MCF 10A (cell line): ENCODE measurements around the gene MRPL24. TPM values are rescaled to one million over a fixed set of nuclear protein-coding genes. Genes with fewer than 3 reads are reported as not detected.
A peak's percentile ranks its signal among the peaks of the same experiment; 100 is the strongest.
"Not testable (repeated sequence)": the region's sequence is repeated elsewhere in the genome, so short reads cannot be mapped to it uniquely, and the experiment has no call there.

Source experiments
- BruUV-seq: library from RNA; stranded (reverse); fragments of 400-500 nt; replicated peaks from 2 replicates; lab custom pipeline; 2021; lab: Mats Ljungman, UMichigan
- CTCF ChIA-PET: fragments of 300-600 bp; sonication (Branson Sonifier 250); formaldehyde crosslinking; extraction: SDS; loops from one replicate; lab custom pipeline; 2021; ENCODE audit warnings: antibody characterized with exemption, inconsistent platforms; lab: Yijun Ruan, JAX
- POLR2A ChIA-PET: fragments of 300-600, 350-650 bp; sonication (Branson Sonifier 250); formaldehyde crosslinking; extraction: SDS; loops from one replicate; lab custom pipeline; 2020; ENCODE audit warnings: antibody characterized with exemption, inconsistent platforms; lab: Yijun Ruan, JAX
- DNase-seq: peaks from one replicate; pipeline ENCODE4 v3.0.0-alpha.2; 2018; ENCODE audit not compliant: unreplicated experiment
- H3K27ac Mint-ChIP-seq: one replicate; pipeline ENCODE4 v1.8.0; 2022; ENCODE audit warnings: mild to moderate bottlenecking, low read depth, mixed read lengths; ENCODE audit not compliant: unreplicated experiment
- H3K27me3 Mint-ChIP-seq: one replicate; pipeline ENCODE4 v1.8.0; 2022; ENCODE audit warnings: mixed read lengths; ENCODE audit not compliant: insufficient read depth, unreplicated experiment
- H3K36me3 Mint-ChIP-seq: one replicate; pipeline ENCODE4 v1.8.0; 2022; ENCODE audit warnings: mild to moderate bottlenecking, moderate library complexity, mixed read lengths; ENCODE audit not compliant: insufficient read depth, unreplicated experiment
- H3K4me1 Mint-ChIP-seq: one replicate; pipeline ENCODE4 v1.8.0; 2022; ENCODE audit warnings: mixed read lengths; ENCODE audit not compliant: insufficient read depth, unreplicated experiment
- H3K4me3 Mint-ChIP-seq: one replicate; pipeline ENCODE4 v1.8.0; 2022; ENCODE audit warnings: mild to moderate bottlenecking, moderate library complexity, mixed read lengths; ENCODE audit not compliant: unreplicated experiment
- H3K9me3 Mint-ChIP-seq: one replicate; pipeline ENCODE4 v1.8.0; 2022; ENCODE audit warnings: mixed read lengths; ENCODE audit not compliant: unreplicated experiment
- CTCF ChIP-seq: fragments of 200-600 bp; IDR thresholded peaks from one replicate; pipeline ENCODE4 v1.8.0; 2022; ENCODE audit warnings: antibody characterized with exemption, mild to moderate bottlenecking; ENCODE audit not compliant: unreplicated experiment
- intact Hi-C: fragments of 100-400 bp; cut with micrococcal nuclease; formaldehyde crosslinking; loops from 2 replicates; pipeline ENCODE4 v1.14.1; 2022
- total RNA-seq: library from RNA; stranded (reverse); gene quantifications from 2 replicates; pipeline ENCODE4 v1.2.3, GENCODE V29; 2022

MRPL24 gene
- total RNA-seq, 1 experiment from 2014 or later: 233 TPM

- Mint-ChIP-seq H3K27me3 (no peaks in the 10 kb centered on the region), H3K36me3 (peaks cover 40% of the 10 kb centered on the region), H3K9me3 (no peaks in the 10 kb centered on the region), H3K4me3 (no peak within 1 kb of the TSS), H3K4me1 (peaks cover 36% of the 10 kb centered on the region), H3K27ac (no peak within 1 kb of the TSS)
- BruUV-seq: TSS peak; percentile 52
- ChIA-PET POLR2A (interaction anchor here (0.6 to 9.1 kb wide), 27 partner anchors 10 to 485 kb away, joined by 3 to 375 read pairs (median 5); partner anchors contain the start of genes CCT3, HDGF, ISG20L2 and METTL25B), CTCF (interaction anchor here (0.7 to 9.4 kb wide), 9 partner anchors 15 to 122 kb away, joined by 3 to 115 read pairs (median 6); partner anchors contain the start of genes HDGF, ISG20L2, METTL25B and MRPL24)
- no peak for TF ChIP-seq CTCF
- intact Hi-C loops: loop anchor here (1.0 to 2.0 kb wide), 4 partner anchors 17 to 41 kb away; partner anchors contain the start of gene MRPL24
- DNase-seq: peak; percentile 100
These were observed 26.4 kb upstream of the MRPL24 start, which contains the start of gene PRCC for GRCh38 chr1:156767101-156767878. Gene PRCC, plus strand, starts transcription at chr1:156767535. Its CDS starts 237 bp downstream, at chr1:156767772.

DNA sequence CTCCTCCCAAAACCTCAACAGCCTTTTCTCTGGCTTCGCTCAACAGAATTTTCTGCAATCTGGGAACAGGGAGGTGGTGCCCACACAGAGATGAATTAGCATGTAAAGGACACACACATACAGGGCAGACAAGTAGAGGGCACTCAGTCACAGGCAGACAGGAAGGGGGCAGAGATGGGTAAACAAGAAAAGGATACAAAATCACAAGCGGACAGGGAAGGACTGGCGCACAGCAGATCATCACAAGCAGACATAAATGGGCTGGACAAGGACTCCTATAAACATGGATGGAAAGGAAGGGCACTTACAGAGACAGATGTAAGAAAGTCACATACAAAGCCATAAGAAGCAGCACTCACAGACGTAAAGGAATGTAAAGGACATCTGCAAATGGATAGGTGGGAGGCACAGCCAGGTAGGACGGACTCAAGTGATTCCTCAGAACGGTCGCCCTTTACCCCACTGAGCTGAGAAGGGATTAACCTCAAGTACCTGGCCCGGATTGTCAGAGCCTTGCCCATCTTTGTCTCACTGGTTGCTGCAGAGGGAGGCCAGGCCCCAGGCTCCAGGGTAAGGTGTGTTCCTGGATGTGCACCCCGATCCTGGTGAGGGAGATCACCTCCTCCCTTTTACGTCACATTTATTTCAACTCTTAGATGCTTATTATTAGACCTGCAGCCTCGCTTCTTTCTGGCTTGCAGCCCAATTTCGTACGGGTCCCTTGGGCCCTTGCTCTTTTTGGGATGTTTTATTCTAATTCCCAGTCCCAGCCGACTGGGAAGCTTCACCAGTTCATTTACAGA lies 25.6 kb upstream of the MRPL24 start:
- no peak overlapping the region for H3K4me3 Mint-ChIP-seq
- CTCF ChIA-PET: interaction anchor here (0.6 to 9.4 kb wide), 13 partner anchors 10 to 123 kb away, joined by 3 to 115 read pairs (median 5); partner anchors contain the start of genes HDGF, ISG20L2, METTL25B and MRPL24
- POLR2A ChIA-PET: interaction anchor here (0.7 to 9.1 kb wide), 26 partner anchors 10 to 484 kb away, joined by 3 to 375 read pairs (median 5); partner anchors contain the start of genes HDGF, ISG20L2, METTL25B and MRPL24
- H3K4me1 Mint-ChIP-seq: peaks cover 35% of the 10 kb centered on the region
- peaks cover 35% of the 10 kb centered on the region for H3K36me3 Mint-ChIP-seq
- intact Hi-C loops: loop anchor here (1.0 to 2.0 kb wide), 4 partner anchors 16 to 40 kb away; partner anchors contain the start of gene MRPL24
- H3K27ac Mint-ChIP-seq: no peak overlapping the region
- TSS peak; percentile 63 for BruUV-seq
- no peaks in the 10 kb centered on the region for H3K9me3 Mint-ChIP-seq
- no peak for TF ChIP-seq CTCF
- H3K27me3 Mint-ChIP-seq: no peaks in the 10 kb centered on the region
- DNase-seq: no peak

- H3K4me3 Mint-ChIP-seq: no peak overlapping the region
- peaks cover 26% of the 10 kb centered on the region for H3K4me1 Mint-ChIP-seq
- BruUV-seq: no TSS peak
- no peaks in the 10 kb centered on the region for H3K27me3 Mint-ChIP-seq
- CTCF ChIA-PET: interaction anchor here (0.6 to 9.4 kb wide), 7 partner anchors 9 to 120 kb away, joined by 3 to 115 read pairs (median 4); partner anchors contain the start of genes HDGF, ISG20L2 and METTL25B
- POLR2A ChIA-PET: interaction anchor here (0.9 to 9.1 kb wide), 7 partner anchors 12 to 79 kb away, joined by 3 to 375 read pairs (median 12); partner anchors contain the start of genes HDGF, ISG20L2, METTL25B and MRPL24
- H3K27ac Mint-ChIP-seq: no peak overlapping the region
- H3K9me3 Mint-ChIP-seq: no peaks in the 10 kb centered on the region
- intact Hi-C loops: loop anchor here (2.0 kb wide), 1 partner anchor 25 kb away; the partner anchor contains the start of gene MRPL24
- no peak for TF ChIP-seq CTCF
- no peak for DNase-seq
- H3K36me3 Mint-ChIP-seq: peaks cover 27% of the 10 kb centered on the region
These were observed 24.8 kb upstream of the MRPL24 start for GRCh38 chr1:156765666-156766065.

GRCh38 chr1:156765136-156765535 lies 24.2 kb upstream of the MRPL24 start:
- BruUV-seq, intact Hi-C loops, DNase-seq: not testable (repeated sequence)

More at GRCh38 chr1:156765136-156765535, 24.2 kb upstream of the MRPL24 start:
- H3K9me3 Mint-ChIP-seq, H3K27ac Mint-ChIP-seq, H3K27me3 Mint-ChIP-seq, H3K4me3 Mint-ChIP-seq: not testable (repeated sequence)
- H3K36me3 Mint-ChIP-seq: peaks cover 22% of the 10 kb centered on the region
- ChIA-PET POLR2A (interaction anchor here (0.7 to 9.1 kb wide), 5 partner anchors 11 to 152 kb away, joined by 3 to 375 read pairs (median 220); partner anchors contain the start of genes HDGF, ISG20L2, METTL25B and MRPL24), CTCF (interaction anchor here (0.7 to 9.4 kb wide), 7 partner anchors 13 to 324 kb away, joined by 3 to 115 read pairs (median 4); partner anchors contain the start of genes HDGF, ISG20L2 and METTL25B)
- peaks cover 24% of the 10 kb centered on the region for H3K4me1 Mint-ChIP-seq
